Stimulated activated CD8-positive, alpha-beta memory T cell treated with anti-CD3 and anti-CD28 coated beads, Interleukin-15, amount 100 ng/mL, for 1 hour (primary cell): Measurements from ENCODE around the gene TSLP.

Source experiments
- DNase-seq: peaks from one replicate; pipeline ENCODE4 v3.0.0-alpha.2; 2020; ENCODE audit warnings: low read depth

The TSLP gene

DNA sequence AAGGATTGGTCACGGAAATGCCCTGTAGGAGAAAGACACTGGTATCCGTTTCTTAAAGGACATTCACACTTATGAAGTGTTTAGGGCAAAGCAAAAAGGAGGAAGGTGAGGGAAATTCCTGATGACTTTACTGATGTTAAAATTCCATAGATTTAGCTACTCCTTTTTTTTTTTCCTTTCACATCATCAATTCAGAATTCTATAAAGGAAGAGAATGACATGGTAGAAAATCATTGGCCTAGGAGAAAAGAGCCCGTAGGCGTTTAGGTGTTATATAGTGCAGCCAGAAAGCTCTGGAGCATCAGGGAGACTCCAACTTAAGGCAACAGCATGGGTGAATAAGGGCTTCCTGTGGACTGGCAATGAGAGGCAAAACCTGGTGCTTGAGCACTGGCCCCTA lies at the start of gene TSLP:
Gene TSLP (plus strand): TSS at position 301 of the 400 bp plus-strand sequence. CDS start 178 bp downstream, outside the sequence.
- no peak for DNase-seq

DNA sequence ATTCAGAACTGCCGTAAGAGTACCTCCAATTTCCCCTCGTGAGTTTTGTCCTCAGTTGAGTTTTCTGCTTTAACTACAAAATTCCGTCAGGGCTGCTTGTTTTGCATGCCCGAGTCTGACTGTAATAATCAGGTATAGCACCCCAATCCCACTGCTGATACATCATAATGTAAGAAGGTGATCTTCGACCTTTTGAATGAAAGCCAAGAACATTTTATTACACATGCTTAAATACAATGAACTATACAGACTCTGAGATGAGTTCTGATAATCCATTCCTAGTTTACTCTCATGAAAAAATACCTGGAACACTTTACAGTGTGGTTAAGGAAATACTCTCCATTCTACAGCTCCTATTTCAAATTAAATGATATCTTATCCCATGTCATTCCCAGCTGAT lies 49.2 kb upstream of the TSLP start:
- DNase-seq: no peak

DNA sequence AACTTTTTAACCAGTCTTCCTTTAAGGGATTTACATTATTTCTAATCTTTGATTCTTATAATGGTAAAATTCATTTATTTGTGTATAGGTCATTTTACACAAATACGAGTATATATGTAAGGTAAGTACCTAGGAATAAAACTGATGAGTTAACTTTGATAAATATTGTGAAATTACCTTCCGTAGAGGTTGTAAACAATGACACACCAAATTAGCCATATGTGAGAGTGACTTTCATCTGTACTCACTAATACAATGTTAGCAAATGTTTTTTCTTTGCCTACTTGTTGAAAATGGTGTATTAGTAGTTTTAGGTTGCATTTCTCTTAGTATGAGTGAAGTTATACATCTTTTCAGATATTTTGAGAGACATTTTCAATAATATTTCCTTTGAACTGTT lies 42.6 kb upstream of the TSLP start:
- DNase-seq: no peak

DNA sequence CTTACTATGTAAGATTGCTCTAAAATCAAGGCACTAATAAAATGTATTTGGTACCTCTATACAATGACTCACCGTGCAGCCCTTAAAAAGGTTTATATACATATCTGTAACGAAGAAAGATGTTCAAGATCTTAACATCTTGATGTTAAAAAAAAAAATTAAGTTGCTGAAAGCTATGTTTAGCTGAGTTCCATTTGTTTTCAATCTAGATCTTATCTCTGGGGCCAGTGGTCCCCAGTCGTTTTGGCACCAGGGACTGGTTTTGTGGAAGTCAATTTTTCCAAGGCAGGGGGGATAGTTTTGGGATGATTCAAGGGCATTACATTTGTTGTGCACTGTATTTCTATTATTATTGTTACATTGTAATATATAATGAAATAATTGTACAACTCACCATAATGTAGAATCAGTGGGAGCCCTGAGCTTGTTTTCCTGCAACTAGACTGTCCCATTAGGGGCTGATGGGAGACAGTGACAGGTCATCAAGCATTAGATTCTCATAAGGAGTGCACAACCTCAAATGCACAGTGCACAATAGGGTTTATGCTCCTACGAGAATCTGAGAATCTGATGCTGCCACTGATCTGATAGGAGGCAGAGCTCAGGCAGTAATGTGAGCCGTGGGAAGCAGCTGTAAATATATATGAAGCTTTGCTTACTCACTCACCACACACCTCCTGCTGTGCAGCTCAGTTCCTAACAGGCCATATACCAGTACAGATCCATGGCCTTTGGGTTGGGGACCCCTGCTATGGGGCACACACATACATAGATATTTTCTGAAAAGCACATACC lies 27.6 kb upstream of the TSLP start:
- DNase-seq: no peak

DNA sequence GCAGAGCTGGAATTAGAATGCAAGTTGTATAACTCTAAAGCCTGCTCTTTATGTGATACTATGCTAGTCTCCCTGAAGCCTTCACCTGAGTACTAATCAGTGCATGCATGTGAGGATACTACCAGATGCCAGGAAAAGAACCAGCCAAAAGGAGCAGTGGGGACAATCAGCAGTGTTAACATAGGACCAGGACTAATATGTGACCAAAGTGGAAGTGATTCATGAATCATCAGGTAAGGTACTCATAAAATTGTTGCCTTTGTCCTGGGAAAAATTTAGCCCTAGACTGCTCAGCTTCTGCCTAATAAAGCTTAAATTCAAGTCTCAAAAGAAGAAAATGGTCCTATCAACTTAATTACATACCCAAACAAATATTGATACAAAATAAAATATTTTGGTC lies 13.4 kb upstream of the TSLP start:
- no peak for DNase-seq

DNA sequence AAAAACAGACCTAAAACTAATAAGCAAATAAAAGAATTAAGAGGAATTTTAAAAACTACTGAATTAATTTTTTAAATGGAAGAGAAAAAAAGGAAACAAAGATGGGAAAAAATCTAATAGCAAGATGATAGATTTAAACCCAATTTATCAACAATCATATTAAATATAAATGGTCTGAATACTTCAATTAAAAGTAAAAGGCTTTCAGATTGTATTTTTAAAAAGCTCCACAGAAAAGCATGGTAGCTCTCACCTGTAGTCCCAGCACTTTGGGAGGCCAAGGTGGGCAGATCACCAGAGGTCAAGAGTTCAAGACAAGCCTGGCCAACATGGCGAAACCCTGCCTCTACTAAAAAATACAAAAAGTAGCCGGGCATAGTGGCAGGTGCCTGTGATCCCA lies 11.3 kb upstream of the TSLP start:
- no peak for DNase-seq

DNA sequence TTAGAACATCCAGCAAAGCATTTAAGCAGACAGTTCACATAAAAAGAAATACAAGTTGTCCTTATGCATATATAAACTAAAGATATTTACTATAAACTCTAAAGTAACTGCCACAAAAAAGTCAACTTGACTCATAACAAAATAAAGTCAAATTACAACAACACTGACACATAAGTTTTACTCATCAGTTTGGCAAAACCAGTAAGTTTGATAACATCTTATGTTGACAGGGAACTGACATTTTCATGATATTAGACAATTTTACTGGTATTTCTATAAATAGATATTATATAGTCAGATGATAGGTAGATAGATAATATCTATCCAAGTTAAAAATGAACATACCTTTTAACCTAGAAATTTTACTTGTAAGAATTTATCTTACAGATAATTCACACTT lies 9.9 kb upstream of the TSLP start:
- no peak for DNase-seq

DNA sequence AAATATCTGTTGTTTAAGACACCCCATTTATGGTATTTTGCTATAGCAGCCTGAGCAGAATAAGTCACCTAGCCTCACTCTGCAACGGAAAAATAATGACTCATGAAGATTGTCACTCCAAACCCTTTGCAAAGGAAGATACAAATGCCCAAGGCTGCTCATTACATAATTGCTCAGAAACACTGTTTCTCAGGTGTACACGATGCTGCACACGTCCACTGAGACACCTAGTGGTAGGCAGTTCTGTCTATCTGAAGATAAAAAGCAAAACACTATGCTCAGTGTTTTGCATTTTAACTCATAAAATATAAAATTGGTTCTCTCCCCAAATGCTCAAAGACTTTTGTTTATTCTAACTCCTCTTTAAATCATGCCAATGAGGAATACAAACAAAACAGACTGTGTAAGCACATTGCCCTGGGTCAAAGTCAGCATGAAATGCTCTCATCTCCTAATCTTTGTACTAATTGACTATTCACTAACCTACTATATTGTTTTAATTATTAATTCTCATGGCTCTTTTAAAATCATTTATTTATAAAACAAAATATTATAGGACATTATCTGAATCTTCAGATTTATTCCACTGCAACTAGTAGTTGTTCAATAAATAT lies 7.7 kb upstream of the TSLP start:
- no peak for DNase-seq

DNA sequence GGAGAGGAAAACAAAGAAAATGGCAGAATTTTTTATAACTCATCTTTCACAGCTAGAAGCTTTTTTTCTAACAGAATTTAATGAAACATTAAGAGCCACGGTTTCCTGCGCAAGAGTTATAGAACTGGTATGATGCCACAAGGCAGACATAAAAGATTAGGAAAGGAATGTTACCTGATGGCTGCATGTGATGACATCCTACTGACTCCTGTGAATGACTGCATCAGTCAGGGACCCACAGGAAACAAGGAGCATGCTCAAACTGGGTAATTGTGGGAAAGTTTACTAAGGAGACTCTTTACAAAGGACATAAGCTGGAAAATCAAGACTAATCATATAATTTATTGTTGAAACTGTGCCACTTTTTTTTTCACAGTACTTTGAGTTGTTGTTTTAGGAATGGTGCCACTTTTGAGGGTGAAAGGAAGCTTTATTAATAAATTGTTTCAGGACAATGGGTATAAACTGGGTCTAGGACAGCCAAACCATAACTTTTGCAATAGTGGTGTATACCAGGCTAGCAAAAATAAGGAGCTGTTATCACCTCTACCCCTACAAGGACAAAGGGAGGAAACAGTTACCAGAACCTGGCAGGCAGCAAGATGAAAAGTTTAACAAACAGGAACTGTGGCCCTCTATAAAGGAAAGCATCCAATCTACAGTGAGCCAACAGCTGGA lies 5.1 kb upstream of the TSLP start:
- no peak for DNase-seq

DNA sequence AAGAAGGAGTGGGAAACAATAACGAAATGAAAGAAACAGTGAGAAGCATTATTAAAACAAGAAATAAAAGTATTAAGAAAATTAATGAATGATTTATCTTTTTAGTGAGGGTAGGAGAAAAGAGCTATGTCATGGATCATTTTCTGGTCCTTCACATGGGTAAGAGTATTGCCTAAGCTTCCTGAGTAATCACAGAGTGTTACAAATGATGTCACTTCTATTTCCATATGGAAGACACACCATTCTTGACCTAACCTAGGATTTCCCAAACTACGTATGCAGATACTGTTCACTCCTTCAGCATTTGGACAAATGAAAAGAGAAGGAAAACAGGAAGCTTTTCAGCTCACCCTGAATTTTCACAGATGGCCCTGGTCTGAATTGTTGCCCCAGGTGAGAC lies 3.3 kb upstream of the TSLP start:
- no peak for DNase-seq

DNA sequence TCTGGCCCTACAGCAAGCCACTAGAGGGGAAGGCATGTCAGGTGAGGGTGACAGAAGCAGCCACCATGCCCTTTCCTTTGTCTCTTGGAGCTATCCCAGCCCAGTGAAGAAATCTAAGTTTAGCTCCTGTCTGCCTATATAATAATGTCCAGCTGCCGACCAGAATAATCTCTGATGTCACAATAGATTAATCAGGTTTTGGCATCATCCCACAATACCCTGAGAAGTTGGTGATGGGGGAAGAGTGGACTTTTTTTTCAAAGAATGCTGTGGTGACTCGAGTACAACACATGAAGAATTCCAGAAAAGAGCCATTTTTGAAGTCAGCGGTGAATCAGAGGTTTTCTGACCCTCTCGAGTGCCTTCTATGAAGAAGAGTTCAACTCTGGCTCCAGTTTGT lies 1.7 kb upstream of the TSLP start:
- no peak for DNase-seq

DNA sequence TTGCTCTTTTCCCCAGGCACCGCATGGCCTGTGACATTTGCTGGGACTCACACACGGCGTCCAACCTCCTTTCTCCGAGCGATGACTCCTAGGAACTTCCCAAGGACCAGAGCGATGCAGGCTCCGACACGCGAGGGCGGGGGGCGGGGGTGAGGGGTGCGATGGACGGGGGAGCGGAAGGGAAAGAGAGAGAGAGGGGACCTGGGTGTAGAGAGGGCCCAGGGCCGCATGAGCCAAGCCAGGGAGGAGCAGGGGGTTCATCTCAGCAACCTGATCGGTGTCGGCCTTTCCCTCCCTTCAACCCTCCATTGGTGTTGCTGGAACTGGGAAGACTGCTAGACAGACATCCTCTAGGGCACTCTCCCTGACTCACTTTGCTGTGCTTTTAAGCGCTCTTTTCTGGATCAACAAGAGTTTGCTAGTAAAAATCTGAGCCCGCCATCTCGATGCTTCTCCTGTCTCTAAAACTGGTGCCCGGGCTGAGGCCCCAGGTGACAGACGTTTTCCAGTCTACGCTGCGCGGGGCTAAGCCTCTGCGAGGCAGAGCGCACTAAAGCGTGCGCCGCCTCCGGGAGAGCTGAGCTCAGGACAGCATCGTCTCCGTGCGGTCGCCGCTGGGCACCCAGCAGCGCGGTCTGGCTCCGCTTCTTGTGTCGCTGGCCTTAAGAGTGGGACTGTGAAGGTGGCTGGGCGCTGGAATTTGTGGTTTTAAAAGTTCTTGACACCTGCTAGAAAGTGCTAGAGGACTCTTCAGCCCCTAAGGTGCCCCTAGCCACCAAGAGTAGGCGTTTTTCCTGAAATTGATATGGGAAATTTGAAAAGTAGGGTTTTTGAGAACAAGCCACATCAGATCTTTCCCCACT lies 1.0 kb upstream of the TSLP start:
- no peak for DNase-seq

DNA sequence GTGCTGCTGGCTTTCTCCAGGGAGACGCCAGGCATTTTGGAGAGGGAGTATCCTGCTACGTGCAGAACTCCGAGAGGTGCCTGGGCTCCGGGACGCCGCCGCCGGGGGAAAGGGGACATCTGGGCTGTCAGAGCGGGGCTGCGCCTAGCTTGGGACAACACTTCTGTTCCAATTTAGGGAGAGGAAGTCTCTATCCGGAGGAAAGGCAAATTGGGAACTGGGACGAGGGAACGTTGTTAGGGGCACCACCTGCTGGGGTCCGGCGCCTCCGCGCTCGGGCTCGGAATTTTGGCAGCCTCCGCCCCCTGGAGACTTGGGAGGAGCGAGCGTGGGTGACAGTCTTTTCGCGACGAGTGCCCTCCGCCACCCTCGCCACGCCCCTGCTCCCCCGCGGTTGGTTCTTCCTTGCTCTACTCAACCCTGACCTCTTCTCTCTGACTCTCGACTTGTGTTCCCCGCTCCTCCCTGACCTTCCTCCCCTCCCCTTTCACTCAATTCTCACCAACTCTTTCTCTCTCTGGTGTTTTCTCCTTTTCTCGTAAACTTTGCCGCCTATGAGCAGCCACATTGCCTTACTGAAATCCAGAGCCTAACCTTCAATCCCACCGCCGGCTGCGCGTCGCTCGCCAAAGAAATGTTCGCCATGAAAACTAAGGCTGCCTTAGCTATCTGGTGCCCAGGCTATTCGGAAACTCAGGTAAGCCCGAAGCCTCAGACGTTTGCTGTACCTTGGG lies 1.6 kb downstream of the TSLP start:
- DNase-seq: peak; percentile 23

DNA sequence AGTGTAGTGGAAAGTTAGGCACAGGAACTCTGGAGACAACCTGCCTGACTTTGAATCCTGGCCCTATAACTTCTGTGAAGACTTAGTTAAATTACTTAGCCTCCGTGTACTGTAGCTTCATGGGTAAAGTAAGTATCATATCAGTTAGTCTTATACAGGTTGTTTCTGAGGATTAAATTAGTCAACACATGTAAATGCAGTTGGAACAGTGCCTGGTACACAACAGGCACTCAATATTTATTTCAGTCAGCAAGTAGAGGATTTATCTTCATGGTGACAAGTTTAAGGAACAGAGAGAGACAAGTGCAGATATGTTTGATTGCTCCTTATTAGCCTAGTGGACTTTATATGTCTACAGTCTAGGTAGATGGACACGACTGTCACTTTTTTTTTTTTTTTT lies 2.7 kb downstream of the TSLP start:
- DNase-seq: no peak

DNA sequence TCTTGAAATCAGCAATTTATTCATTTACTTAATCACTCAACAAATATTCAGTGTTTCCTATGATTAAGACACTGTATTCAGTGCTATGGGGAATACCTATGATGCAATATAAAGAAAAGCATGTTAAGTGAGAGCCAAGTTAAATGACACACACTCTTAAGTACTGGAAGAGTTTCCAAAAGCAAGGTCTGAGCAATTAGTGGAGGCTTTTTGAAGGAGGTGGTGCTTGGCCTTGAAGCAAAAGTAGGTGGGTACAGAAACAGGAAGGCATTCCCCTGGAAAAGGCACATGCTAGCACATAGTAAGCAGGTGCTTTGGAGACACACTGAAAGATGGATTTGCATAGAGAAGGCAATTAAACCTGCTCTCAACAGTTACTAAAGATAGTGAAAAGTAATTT lies 4.0 kb downstream of the TSLP start:
- no peak for DNase-seq

DNA sequence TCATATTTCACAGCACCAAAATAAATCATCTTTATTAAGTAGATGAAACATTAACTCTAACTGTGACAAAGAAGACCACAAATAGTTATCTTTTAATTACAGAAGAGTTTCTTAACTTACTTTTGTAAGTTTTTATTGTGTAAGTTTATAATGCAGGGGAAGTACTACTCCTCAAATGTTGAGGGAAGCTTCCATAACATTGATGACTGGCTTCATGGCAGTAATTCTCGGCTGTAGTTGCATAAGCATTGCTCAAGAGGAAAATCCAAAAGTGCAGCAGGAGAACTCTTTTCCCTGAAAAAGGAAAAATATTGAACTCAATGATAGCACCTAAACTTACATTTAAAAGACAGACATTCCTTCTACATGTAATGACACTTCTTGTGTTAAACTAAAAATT lies 4.6 kb downstream of the TSLP start:
- DNase-seq: no peak

DNA sequence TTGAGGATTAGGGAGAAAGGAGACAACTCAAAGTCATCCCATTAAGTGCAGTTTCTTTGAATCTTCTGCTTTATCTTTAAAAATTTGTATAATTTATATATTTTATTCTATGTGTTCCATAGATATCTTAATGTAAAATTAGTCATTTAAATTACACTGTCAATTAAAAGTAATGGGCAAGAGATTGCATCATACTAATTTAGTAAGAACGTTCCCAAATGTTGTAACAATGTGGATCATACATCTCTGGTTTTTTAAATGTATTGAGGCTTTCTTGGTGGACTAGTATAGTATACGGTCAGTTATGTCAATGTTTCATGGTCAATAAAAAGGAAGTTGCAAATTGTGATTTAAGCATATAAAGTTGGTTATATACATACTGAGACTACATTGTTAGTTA lies 6.2 kb downstream of the TSLP start:
- no peak for DNase-seq

DNA sequence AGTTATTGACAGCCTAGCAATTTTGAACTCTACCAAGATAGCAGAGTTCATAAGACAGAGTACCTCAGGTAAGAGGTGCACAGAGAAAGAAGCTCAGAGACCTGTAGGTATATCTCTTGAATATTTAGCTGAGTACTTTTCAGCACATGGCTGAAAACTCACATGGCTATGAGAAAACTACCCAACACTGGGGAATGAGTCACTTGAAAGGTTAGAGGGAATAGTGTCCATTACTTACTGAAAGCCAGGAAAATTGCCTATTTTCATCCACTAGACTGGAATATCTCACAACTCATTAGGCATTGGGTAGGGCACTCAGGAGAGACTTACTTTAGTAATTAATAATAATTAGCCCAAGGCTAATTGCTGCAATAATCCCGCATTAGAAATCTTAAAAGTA lies 8.3 kb downstream of the TSLP start:
- no peak for DNase-seq

DNA sequence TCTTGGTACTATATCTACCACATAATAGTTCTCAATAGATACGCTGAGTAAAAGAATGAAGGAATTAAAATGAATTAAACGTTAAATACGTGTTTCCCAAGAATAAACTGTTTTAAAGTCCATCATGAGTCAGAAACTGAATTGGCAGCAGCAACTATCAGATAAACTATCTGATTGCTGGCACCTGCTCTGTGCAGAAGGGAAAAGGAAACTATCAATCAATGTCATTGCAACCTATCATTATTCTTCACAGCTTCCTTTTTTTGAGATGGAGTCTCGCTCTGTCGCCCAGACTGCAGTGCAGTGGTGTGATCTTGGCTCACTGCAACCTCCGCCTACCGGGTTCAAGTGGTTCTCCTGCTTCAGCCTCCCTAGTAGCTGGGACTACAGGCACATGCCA lies 11.8 kb downstream of the TSLP start:
- no peak for DNase-seq

DNA sequence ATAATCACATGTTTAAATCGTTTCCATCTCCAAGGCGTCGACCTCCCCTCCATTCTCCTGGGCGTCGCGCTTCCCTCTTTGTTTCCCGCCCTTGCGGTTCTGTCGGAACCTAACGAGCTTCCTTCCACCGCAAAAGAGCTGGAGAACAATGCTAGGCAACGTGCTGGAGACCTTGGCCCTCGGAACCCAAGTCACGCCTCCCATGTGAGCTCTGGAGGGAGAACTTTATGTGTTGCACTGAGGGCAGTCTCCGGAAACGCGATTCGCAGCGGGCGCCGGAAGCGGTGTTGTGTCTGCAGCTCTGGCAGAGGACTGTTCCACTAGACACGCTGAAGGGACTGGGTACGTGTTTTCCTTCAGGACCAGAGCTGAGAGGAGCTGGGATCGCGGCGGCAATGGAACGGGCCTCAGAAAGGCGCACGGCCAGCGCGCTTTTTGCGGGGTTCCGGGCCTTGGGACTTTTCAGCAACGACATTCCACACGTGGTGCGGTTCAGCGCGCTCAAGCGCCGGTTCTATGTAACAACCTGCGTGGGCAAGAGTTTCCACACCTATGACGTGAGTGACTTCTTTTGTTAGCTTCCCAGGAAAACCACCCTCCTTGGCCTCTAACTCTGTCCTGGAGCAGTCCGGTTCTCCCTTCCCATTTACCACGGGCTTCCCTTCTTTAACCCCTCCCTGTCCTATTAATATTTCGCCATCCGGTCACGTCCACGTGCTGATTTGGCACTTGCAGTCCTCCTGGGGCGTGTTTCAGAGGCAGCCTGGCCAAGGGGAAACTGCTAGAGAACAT lies 20.7 kb downstream of the TSLP start, which contains the start of gene WDR36:
Gene WDR36 (plus strand): TSS at position 287 of the 792 bp plus-strand sequence. CDS start 109 bp downstream, at position 396.
- peak; percentile 77 for DNase-seq

DNA sequence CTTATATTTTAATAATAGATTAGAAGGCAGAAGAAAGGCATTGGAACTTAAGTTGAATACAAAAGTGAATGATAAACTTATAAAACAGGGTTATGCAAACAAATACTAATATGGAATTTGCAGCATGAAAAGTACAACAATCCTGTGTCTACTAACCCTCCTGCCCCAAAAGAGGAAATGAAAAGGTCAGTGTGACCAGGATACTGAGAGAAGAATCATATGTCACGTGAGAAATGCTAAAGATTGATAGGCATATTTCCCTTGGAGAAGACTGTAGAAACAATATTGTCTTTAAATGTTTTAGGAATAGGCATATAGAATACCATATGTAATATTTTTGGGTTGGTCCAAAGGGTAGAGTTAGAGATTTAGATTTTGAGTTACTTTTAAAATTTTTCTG lies 24.5 kb downstream of the TSLP start:
- no peak for DNase-seq
